ENCODE measurements around the gene SLC10A3.

The SLC10A3 gene

DNA sequence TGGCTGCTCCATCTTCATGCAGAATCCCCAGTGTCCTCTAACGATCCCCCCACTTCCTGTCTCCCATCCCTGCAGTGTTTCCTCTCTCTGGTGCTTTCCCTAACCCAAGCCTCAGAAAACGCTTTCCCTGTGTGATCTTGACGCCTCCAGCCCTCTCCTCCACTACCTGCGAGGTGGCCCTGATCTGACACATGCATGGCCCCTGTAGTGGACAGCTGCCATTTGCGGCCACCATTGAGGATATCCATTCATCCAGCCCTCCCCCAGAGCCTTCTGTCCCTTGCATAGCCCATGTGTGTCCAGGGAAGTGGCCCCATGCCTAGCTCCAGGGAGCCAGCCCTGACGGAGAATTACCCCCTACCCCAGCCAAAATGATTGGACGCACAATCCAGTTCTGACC is 7.1 kb downstream of the SLC10A3 start:
- DNase-seq, result no peak

DNA sequence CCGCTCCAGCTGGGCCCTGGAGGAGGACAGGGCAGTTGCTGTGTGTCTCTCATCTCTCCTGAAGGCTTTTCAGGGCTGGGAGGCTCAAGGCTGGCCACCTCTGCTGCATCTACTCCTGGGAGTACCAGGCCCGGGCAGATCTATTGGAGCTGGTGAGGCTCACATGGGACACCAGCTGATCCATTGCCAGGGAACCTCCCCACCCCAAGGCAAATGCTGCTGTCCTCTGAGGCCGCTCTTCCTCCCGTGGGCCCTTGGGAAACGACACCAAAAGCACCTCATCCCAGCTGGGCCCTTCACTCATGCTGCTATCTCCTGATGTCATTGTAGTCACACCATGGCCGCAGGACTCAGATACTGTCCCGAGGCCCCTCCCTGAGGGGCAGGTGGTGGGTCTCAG is 7.6 kb downstream of the SLC10A3 start:
- DNase-seq, result no peak

DNA sequence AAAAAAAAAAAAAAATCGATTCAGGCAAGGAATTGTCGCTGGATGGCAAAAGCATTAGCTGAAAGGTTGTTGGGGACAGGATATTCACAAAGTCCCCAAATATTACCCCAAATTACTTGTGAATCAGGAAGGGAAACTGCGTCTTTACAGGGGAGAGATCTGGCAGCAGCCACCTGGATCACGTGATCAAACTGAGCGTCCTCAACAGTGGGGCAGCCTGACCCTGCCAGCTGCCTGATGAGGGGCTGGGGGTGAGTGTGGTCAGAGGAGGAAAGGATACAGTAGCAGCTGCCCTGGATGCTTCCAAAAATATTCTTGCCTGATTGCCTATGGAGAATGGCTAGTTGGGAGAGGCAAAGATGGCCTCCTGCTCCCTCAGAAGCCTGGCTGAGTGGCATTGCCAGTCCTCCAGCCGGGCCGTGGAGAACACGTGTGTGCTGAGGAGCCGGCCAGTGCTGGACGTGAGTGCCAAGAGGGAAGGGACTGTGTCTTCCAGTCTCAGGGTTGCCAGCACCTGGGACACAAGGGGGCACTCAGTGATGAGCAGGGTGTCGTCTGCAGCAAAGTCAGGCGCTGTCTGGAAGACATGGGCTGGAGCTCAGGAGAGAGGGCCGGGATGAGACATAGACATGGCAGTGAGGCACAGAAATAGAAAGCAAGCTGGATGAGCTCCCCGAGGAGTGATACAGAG is 8.4 kb downstream of the SLC10A3 start:
- no peak for DNase-seq

DNA sequence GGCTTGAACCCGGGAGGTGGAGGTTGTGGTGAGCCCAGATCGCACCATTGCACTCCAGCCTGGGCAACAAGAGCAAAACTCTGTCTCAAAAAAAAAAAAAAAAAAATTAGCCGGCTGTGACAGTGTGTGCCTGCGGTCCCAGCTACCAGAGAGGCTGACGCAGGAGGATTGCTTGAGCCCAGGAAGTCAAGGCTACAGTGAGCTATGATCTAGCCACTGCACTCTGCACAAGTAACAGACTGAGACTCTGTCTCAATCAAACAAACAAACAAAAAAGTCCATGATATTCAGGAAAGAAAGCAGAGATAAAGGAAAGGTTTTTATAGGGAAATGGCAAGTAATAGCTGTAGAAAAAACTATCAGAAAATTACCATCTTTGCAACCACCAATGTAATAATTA is 9.2 kb downstream of the SLC10A3 start:
- no peak for DNase-seq

DNA sequence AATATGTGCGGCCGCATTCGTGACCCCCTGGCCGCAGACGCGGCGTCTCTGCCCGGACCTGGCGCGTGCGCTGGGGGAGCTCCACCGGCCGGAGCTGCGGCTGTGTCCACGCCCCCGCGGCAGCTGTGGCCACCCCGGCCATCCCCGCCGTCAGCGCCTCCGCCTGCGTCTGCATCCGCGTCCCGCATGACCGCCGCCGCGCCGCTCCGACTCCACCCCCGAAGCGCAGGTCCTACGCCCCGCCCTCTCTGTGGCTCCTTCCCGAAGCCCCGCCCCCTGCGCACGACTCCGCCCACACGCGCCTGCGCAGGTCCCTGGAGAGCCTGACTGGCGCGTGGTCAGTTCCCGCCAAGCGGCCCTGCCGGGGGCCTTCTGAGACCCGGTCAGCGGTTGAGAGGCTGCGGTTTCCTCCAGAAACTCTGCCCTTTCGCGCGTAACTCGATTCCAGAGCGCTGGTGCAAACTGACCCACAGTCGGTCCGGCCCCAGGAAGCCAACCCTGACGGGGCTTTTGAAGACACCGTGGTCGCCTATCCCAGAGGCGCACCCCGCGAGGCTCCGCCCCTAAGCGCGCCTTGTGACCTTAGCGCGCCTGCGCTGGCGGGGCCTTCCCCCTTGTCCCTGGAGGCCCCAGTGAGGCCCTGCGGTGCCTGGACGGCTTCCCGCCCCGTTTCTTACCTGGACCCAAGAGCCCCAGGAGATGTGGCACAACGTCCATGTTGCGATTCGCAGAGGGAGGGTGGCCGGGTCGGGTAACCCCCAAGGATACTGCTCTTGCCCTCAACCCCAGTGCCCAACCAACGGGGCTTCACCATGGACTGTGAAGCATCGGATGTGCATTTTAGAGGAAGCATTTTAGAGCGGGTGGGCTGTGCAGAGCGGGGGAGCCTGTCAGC is 11.5 kb downstream of the SLC10A3 start, which contains the start of gene LAGE3:
TSS of gene LAGE3 (minus strand) at position 554 of the 895 bp plus-strand sequence. CDS start at position 188, 366 bp downstream.
- DNase-seq, result peak; percentile 92

DNA sequence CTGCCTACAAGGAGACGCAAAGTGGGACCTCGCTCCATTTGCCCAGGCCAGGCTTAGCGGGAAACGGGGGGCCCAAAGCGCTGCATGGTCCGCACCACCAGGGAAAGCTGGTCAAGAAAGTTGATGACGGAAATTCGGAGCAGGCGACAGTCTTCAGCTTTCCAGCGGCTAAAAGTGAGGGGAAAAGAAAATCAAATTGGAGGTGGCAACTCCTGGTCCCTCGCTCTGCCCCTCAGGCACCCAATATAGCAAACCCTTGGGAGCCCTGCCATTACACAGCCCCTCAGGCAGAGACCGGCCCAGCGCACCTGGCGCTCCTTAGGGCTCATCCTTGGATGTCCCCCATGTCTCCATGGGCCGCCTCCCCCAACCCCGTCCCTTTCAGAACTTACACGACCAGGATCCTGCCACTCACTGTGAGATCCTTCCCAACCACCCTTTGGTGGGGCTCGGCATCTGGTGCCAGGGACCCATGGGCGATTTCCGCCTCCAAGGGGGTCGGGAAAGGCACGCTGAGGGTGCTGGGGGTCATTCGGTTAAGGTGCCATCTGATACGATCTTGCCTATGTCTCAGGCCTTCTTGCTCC is 12.4 kb downstream of the SLC10A3 start:
- DNase-seq, result no peak

DNA sequence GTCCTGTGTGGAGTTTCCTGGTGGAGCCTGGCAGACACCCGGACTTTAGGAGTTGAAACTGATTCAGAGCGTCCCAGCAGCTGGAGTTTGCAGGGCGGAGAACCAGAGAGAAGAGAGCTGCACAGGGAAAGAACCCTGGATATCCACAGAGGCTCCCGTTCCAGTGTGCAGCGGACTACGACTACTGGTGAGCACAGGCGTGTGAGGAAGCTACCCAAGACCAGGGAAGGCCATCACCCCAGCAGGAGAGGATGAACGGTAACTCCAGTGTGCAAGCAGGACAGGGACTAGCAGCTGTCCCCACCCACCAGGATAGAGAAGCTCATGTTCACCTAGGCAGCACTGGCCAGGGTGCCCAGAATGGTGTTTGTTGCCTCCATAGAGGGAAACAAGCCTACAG is 13.6 kb downstream of the SLC10A3 start:
- peak; percentile 45 for DNase-seq

DNA sequence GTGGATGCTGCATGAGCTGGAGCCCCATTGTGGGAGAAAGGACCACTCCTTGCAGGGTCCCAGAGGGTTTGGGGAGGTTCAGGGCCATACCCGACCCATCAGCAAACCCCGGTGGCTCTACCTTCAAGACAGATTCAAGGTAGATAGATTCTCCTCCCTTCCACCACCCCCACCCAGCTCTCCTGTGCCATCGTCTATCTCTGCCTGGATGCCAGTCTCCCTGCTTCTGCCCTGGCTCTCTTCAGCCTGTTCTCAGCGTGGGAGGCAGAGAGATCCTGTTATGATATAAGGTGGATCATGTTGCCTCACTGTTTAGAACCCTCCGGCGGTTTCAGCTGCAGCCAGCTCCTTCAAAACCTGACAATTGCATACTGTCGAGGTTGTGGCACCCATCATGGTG is 16.7 kb downstream of the SLC10A3 start:
- DNase-seq, result no peak

DNA sequence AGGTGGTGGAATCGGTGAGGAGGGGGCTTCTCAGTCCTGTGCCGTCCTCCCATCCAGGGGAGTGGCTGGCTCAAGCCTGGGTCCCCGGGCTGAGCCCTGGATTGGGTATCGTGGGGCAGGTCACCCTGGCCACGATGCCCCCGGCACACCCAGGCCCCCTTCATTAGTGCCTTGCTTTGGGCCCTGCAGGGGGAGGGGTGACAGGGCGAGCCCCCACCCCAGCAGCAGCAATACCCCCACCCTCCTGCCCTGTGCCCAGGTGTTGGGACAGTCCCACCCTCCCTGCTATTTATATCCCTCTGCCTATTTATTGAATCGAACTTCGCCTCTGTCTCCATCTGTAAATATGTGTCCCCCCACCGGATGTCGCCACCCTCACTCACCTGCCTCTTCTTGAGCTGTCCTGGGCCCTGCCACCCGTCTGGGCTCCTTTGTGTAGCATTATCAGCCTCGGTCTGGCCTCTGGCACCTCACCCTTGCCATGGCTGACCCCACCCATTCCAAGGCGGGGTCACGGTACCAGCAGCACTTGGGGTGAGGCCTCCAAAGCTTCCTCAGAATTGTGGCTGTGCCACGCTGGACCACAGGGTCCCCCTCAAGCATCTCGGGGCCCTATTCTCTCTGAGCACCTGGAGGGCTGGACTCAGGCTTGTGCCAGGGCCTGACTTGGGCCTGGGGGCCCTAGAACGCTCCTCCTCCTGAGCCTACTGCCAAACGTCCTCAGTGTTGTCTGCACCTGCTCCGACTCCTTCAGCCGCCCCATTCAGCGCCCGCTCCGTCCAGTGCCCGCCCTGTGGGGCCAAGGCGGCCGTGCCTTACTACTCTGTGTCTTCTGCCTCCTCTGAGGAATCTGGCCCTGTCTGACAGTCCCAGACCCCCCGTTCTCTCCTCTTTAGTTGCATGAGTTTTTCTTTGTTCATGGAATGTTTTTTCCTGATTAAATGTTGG is 17.5 kb downstream of the SLC10A3 start:
- DNase-seq, result no peak

DNA sequence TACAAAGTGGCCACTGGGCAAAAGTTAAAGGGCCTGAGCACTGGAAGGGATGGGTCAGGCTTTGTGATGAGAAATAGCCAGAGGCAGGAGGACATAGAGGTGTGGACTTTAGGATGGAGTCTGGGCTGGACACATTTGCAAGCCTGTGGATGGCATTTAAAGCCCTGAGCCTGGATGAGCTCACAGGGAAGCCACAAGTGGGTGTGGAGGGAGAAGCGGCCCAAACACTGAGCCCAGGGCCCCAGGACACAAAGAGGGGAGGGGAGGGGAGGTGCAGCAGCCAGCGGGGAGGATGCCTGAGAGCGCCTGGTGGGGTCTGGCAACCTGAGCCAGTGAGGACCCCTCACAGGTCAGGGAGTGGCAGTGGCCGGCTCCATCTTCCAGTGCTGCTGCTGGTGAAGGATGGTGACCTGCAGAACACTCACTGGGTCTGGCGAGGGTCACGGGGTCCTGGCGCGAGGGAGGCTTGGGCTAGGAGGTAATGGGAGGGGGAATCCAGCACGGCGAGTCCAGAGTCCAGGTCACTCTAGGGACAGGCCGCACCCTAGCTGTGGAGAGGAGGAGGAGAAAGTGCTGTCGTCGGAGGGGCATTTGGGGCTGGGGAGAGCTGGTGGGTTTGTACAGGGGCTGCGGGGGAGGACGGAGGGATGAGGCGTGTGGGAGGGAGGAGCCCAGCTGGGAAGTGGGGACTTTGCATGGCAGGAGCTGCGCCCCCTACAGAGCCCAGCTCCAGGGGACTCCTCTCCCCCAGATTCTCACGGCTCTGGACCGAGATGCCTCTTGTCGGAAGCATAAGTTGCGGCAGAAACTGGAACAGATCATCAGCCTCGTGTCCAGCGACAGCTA is 18.4 kb downstream of the SLC10A3 start:
- no peak for DNase-seq

DNA sequence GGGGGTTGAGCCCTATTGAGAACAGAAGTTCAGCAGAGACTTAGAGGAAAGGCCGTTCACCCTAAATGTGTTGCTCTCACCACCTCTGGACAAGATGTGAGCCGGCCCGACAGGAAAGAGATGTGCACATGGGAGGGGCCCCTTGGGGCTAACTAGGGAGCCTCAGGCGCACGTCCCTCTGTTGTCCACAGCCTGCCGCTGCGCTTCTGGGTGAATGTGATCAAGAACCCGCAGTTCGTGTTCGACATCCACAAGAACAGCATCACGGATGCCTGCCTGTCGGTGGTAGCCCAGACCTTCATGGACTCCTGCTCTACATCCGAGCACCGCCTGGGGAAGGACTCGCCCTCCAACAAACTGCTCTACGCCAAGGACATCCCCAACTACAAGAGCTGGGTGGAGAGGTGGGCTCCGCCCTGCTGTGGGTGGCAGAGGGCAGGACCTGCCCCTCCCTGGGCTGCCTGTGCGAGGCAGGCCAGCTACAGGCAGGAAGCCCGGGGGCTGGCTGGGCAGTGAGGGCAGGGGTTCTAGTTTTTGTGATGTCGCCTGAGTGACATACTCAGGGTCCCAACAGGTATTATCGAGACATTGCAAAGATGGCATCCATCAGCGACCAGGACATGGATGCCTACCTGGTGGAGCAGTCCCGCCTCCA is 19.4 kb downstream of the SLC10A3 start:
- no peak for DNase-seq

DNA sequence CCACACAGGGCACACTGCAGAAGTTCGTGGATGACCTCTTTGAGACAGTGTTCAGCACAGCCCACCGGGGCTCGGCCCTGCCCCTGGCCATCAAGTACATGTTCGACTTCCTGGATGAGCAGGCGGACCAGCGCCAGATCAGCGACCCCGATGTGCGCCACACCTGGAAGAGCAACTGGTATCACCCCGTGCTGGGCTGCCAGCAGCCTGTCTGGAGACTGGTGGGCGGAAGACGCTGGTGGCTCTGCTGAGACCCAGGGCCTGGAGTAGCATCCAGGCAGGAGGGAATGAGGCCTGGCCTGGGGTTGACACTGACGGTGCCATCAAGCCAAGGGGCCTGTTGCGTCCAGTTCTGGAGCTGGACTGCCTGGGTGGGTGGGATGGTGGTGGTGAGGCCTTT is 20.0 kb downstream of the SLC10A3 start:
- DNase-seq, result no peak

DNA sequence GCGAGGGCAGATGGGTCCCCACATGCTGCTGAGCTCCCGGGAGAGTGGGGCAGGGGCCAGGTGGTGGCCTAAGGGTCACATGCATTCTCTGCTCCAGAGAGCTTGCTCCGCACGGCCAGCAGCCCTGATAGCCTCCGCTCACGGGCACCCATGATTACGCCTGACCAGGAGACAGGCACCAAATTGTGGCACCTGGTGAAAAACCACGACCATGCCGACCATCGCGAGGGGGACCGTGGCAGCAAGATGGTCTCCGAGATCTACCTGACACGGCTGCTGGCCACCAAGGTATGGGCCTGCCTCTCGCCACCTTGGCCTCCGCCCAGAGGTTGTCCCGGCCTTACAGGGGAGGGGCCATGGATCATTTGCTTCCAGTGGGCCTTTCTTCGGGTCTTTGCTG is 20.5 kb downstream of the SLC10A3 start:
- DNase-seq, result no peak

DNA sequence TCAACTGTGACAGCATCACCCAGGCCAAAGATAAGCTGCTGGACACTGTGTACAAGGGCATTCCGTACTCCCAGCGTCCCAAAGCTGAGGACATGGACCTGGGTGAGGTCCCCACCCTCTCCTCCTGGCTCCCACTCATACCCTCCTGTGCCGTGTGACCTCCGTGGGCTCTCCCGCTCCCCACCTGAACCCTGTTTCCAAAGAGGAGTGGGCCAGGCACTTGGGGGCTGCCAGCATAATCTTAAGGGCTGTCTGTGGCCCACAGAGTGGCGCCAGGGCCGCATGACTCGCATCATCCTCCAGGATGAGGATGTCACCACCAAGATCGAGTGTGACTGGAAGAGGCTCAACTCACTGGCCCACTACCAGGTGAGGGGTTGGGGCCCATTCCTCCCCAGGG is 21.3 kb downstream of the SLC10A3 start:
- DNase-seq, result no peak

DNA sequence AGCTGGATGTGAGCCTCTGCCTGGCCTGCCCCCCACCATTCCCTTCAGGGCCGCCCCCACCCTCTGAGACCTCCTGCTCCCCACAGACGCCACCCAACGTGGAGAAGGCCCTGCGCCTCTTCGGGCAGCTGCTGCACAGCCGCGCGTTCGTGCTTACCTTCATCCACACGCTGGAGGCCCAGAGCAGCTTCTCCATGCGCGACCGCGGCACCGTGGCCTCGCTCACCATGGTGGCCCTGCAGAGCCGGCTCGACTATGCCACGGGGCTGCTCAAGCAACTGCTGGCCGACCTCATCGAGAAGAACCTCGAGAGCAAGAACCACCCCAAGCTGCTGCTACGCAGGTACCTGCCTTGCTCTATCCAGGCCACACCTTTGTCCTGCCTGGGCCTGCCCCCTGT is 22.2 kb downstream of the SLC10A3 start:
- DNase-seq, result no peak

DNA sequence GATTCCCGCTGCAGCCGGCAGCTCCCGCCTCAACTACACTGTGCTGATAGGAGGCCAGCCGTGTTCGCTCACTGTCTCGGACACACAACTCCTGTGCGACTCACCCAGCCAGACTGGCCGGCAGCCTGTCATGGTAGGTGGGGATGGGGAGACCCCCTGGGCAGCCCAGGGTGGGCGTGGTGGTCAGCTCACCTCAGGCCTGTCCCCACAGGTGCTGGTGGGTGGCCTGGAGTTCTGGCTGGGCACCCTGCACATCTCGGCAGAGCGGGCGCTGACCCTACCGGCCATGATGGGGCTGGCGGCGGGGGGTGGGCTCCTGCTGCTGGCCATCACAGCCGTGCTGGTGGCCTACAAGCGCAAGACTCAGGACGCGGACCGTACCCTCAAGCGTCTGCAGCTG is 22.9 kb downstream of the SLC10A3 start:
- no peak for DNase-seq

DNA sequence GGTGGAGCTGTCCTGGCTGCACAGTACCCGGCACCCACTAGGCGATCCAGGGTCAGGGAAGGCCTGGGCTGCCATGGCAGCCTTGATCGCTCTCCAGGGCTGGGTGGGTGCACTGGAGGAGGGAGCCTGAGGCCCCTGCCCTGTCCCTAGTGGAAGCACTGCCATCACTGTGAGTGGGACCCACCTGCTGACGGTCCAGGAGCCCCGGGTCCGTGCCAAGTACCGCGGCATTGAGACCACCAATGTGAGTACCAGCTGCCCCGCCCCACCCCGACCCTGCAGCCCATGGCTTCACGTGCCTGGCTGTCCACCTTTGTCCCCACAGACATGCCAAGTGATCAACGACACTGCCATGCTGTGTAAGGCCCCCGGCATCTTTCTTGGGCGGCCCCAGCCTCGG is 23.5 kb downstream of the SLC10A3 start:
- no peak for DNase-seq

DNA sequence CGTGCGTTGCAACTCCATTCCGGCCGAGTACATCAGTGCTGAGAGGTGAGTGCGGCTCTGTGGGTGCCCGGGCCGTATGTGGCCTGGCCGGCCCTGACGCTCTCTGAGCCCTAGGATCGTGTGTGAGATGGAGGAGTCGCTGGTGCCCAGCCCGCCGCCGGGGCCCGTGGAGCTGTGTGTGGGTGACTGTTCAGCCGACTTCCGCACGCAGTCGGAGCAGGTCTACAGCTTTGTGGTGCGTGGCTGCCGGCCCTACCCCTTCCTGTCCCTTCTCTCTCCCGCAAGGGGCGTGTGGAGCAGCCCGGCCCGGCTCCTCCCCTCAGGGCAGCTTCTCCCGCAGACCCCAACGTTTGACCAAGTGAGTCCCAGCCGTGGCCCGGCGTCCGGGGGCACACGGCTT is 24.4 kb downstream of the SLC10A3 start:
- DNase-seq, result no peak

DNA sequence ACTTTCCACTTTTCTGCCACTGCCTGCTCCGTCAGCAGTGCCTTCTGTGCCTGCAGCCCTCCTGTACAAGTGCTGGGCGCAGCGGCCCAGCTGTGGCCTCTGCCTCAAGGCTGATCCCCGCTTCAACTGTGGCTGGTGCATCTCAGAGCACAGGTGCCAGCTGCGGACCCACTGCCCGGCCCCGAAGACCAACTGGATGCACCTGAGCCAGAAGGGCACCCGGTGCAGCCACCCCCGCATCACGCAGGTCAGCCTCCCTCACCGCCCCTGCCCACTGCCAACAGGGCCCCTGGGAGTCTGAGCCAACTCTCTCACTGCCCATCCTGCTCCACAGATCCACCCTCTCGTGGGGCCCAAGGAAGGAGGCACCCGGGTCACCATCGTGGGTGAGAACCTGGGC is 24.8 kb downstream of the SLC10A3 start:
- DNase-seq, result no peak

DNA sequence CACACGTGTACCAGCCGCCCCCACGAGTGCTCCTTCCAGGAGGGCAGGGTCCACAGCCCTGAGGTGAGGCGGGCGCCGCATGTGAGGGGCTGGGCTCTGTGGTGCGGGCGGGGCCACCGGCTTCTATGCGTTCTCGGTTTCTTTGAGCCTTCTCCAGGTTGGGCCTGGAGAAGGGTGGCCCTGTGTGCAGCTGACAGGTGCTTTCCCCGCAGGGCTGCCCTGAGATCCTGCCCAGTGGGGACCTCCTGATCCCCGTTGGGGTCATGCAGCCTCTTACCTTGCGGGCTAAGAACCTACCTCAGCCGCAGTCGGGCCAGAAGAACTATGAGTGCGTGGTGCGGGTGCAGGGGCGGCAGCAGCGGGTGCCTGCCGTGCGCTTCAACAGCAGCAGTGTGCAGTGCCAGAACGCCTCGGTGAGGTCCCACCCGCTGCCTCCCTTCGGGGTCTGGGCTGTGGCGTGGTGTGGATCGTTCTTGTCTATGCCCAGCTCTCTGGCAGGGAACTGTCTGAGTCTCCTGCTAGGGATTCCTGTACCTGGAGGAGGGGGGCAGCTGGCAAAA is 25.5 kb downstream of the SLC10A3 start:
- no peak for DNase-seq

Measured in islet precursor cell (in vitro differentiated cells).